ENCODE results near the gene SLC6A19. TPM values are rescaled to one million over a fixed set of nuclear protein-coding genes. Genes with fewer than 3 reads are reported as not detected.

Gene SLC6A19
- total RNA-seq, 6 experiments from 2014 or later, result not detected

- Mint-ChIP-seq H3K9me3 (no peaks in the 10 kb centered on the region; the same call in 1 of the 2 replicates), H3K36me3 (ENCODE audit: low read depth) (no peaks in the 10 kb centered on the region), H3K27ac (no peak overlapping the region), H3K4me3 (no peak overlapping the region), H3K4me1 (ENCODE audit: low read depth) (peaks cover 9% of the 10 kb centered on the region), H3K27me3 (ENCODE audit: insufficient read depth) (peaks cover 5% of the 10 kb centered on the region)
- no peak for DNase-seq
- TF ChIP-seq CTCF (IDR thresholded peaks at IDR 0.05), result no peak
Measured at GRCh38 chr5:1175801-1176472, 25.5 kb upstream of the SLC6A19 start.

- no peak overlapping the region for H3K27ac Mint-ChIP-seq
- no peaks in the 10 kb centered on the region; the same call in 1 of the 2 replicates for H3K9me3 Mint-ChIP-seq
- H3K27me3 Mint-ChIP-seq (ENCODE audit: insufficient read depth), result peaks cover 5% of the 10 kb centered on the region
- no peaks in the 10 kb centered on the region for H3K36me3 Mint-ChIP-seq (ENCODE audit: low read depth)
- no peak for TF ChIP-seq CTCF (IDR thresholded peaks at IDR 0.05)
- no peak for DNase-seq
- no peak overlapping the region for H3K4me3 Mint-ChIP-seq
- H3K4me1 Mint-ChIP-seq (ENCODE audit: low read depth), result peaks cover 1% of the 10 kb centered on the region
Measured at GRCh38 chr5:1176473-1177391, 24.7 kb upstream of the SLC6A19 start.

GRCh38 chr5:1177826-1178528, 23.4 kb upstream of the SLC6A19 start:
- no peak overlapping the region for H3K4me3 Mint-ChIP-seq
- H3K4me1 Mint-ChIP-seq (ENCODE audit: low read depth), result no peaks in the 10 kb centered on the region
- DNase-seq, result no peak
- no peaks in the 10 kb centered on the region; the same call in 1 of the 2 replicates for H3K9me3 Mint-ChIP-seq
- H3K36me3 Mint-ChIP-seq (ENCODE audit: low read depth), result no peaks in the 10 kb centered on the region
- H3K27ac Mint-ChIP-seq, result no peak overlapping the region
- TF ChIP-seq CTCF (IDR thresholded peaks at IDR 0.05), result no peak
- peaks cover 5% of the 10 kb centered on the region for H3K27me3 Mint-ChIP-seq (ENCODE audit: insufficient read depth)

GRCh38 chr5:1178529-1179382, 22.6 kb upstream of the SLC6A19 start:
- Mint-ChIP-seq H3K27ac (no peak overlapping the region), H3K9me3 (no peaks in the 10 kb centered on the region)

More at GRCh38 chr5:1178529-1179382, 22.6 kb upstream of the SLC6A19 start:
- Mint-ChIP-seq H3K4me3 (no peak overlapping the region), H3K27me3 (ENCODE audit: insufficient read depth) (peaks cover 9% of the 10 kb centered on the region), H3K4me1 (ENCODE audit: low read depth) (no peaks in the 10 kb centered on the region), H3K36me3 (ENCODE audit: low read depth) (no peaks in the 10 kb centered on the region)
- TF ChIP-seq CTCF (IDR thresholded peaks at IDR 0.05), result no peak
- no peak for DNase-seq
